Mesenchymal stem cell (in vitro differentiated cells and primary cell): ENCODE data around the gene SH2B3. TPM values are rescaled to one million over a fixed set of nuclear protein-coding genes. Genes with fewer than 3 reads are reported as not detected.

Source experiments
- DNase-seq: peaks from one replicate; pipeline ENCODE4 v3.0.0-alpha.2; 2013
- H2AFZ ChIP-seq: one replicate; pipeline ENCODE4 v1.6.1; 2013; ENCODE audit warnings: low read depth, mild to moderate bottlenecking, control low read depth, inconsistent platforms, low read length, moderate library complexity
- H2AK5ac ChIP-seq: 2 replicates; pipeline ENCODE4 v1.6.1; 2013; ENCODE audit warnings: low read length, moderate library complexity, mild to moderate bottlenecking, inconsistent platforms; ENCODE audit not compliant: severe bottlenecking
- H2BK120ac ChIP-seq: one replicate; pipeline ENCODE4 v1.6.1; 2013; ENCODE audit warnings: low read depth, mild to moderate bottlenecking, inconsistent platforms, low read length, moderate library complexity
- H2BK12ac ChIP-seq, 2 experiments: one replicate each; pipeline ENCODE4 v1.6.1; 2013; ENCODE audit warnings: inconsistent platforms in 2 of 2, low read length in 2 of 2, mild to moderate bottlenecking in 2 of 2, moderate library complexity in 2 of 2, control low read depth in 1 of 2
- H2BK15ac ChIP-seq: one replicate; pipeline ENCODE4 v1.6.1; 2013; ENCODE audit warnings: mild to moderate bottlenecking, low read depth, inconsistent platforms; ENCODE audit not compliant: poor library complexity, severe bottlenecking
- H2BK5ac ChIP-seq: 2 replicates; pipeline ENCODE4 v1.6.1; 2013; ENCODE audit warnings: low read depth, mild to moderate bottlenecking, low read length, control low read depth, inconsistent platforms; ENCODE audit not compliant: poor library complexity, severe bottlenecking
- H3K14ac ChIP-seq, 2 experiments: one replicate each; pipeline ENCODE4 v1.6.1; 2013; ENCODE audit warnings: inconsistent platforms in 2 of 2, low read length in 2 of 2, control low read depth in 1 of 2, mild to moderate bottlenecking in 1 of 2, moderate library complexity in 1 of 2
- H3K18ac ChIP-seq, 2 experiments: one replicate each; pipeline ENCODE4 v1.6.1; 2013; ENCODE audit warnings: inconsistent platforms in 2 of 2, low read length in 2 of 2, control low read depth in 1 of 2, low read depth in 1 of 2, mild to moderate bottlenecking in 1 of 2
- H3K23ac ChIP-seq, 2 experiments: one replicate each; pipeline ENCODE4 v1.6.1; 2013; ENCODE audit warnings: inconsistent platforms in 2 of 2, low read length in 2 of 2, mild to moderate bottlenecking in 2 of 2, moderate library complexity in 2 of 2, control low read depth in 1 of 2
- H3K27ac ChIP-seq: 2 replicates; pipeline ENCODE4 v1.5.1; 2013; ENCODE audit warnings: mild to moderate bottlenecking, moderate library complexity, low read length, control low read depth, inconsistent platforms; ENCODE audit not compliant: poor library complexity, severe bottlenecking
- H3K27me3 ChIP-seq, 2 experiments: 2 replicates each; pipeline versions ENCODE4 v1.6.1 to v1.7.0; 2013; ENCODE audit warnings: low read length in 2 of 2, mild to moderate bottlenecking in 2 of 2, moderate library complexity in 2 of 2, control low read depth in 1 of 2, inconsistent platforms in 1 of 2; ENCODE audit not compliant: control insufficient read depth in 1 of 2, insufficient read depth in 1 of 2
- H3K36me3 ChIP-seq, 2 experiments: 2 replicates each; pipeline versions ENCODE4 v1.6.1 to v1.7.0; 2013; ENCODE audit warnings: low read length in 2 of 2, control low read depth in 1 of 2, inconsistent platforms in 1 of 2, low read depth in 1 of 2, mild to moderate bottlenecking in 1 of 2; ENCODE audit not compliant: insufficient read depth in 2 of 2, control insufficient read depth in 1 of 2
- H3K4ac ChIP-seq, 2 experiments: one replicate each; pipeline ENCODE4 v1.6.1; 2013; ENCODE audit warnings: inconsistent platforms in 2 of 2, low read length in 2 of 2, mild to moderate bottlenecking in 2 of 2, moderate library complexity in 2 of 2, control low read depth in 1 of 2, low read depth in 1 of 2
- H3K4me1 ChIP-seq: 2 replicates; pipeline ENCODE4 v1.6.1; 2013; ENCODE audit warnings: low read depth, low read length, control low read depth; ENCODE audit not compliant: control insufficient read depth, insufficient read depth
- H3K4me2 ChIP-seq: 2 replicates; pipeline ENCODE4 v1.6.1; 2013; ENCODE audit warnings: low read length, mild to moderate bottlenecking, inconsistent platforms; ENCODE audit not compliant: poor library complexity, severe bottlenecking
- H3K4me3 ChIP-seq, 2 experiments: 2 replicates each; pipeline versions ENCODE4 v1.5.1 to v1.7.0; 2013; ENCODE audit warnings: low read length in 2 of 2, mild to moderate bottlenecking in 2 of 2, control low read depth in 1 of 2, low read depth in 1 of 2; ENCODE audit not compliant: insufficient read depth in 1 of 2
- H3K79me1 ChIP-seq: replicated peaks from 2 replicates; pipeline ENCODE4 v1.6.1; 2013; ENCODE audit warnings: mild to moderate bottlenecking, control low read depth, low read length, inconsistent platforms; ENCODE audit not compliant: poor library complexity, severe bottlenecking
- H3K9ac ChIP-seq: 2 replicates; pipeline ENCODE4 v1.7.0; 2013; ENCODE audit warnings: mild to moderate bottlenecking, low read length, moderate library complexity
- H3K9me3 ChIP-seq: 2 replicates; pipeline ENCODE4 v1.7.0; 2013; ENCODE audit warnings: mild to moderate bottlenecking, low read length; ENCODE audit not compliant: control insufficient read depth
- H4K8ac ChIP-seq: one replicate; pipeline ENCODE4 v1.6.1; 2013; ENCODE audit warnings: inconsistent platforms, mild to moderate bottlenecking, low read length, moderate library complexity
- H4K91ac ChIP-seq: one replicate; pipeline ENCODE4 v1.6.1; 2013; ENCODE audit warnings: mild to moderate bottlenecking, low read length, inconsistent platforms
- WGBS: methylation state at CpG from one replicate; pipeline ENCODE4 v1.1.7; 2013; ENCODE audit warnings: mixed read lengths; 5-methylcytosine and 5-hydroxymethylcytosine counted together
- polyA plus RNA-seq, 2 experiments: library from polyadenylated mRNA; stranded (reverse); fragments of 200-250 nt; gene quantifications; one replicate each; pipeline ENCODE4 v1.2.3, GENCODE V29; 2013

Gene SH2B3
- polyA plus RNA-seq (2013, experiment 1 of 2): 50.8 TPM
- polyA plus RNA-seq (2013, experiment 2 of 2): 50.3 TPM

GRCh38 chr12:111405859-111406473, at the start of gene SH2B3:
TSS of gene SH2B3 (plus strand) at chr12:111405923. CDS start at chr12:111418146, 12,223 bp downstream.
- H4K91ac ChIP-seq: peak within 1 kb of the TSS; percentile 95
- H3K9ac ChIP-seq: peak within 1 kb of the TSS; percentile 93
- peak within 1 kb of the TSS; percentile 96 for H4K8ac ChIP-seq
- H3K36me3 ChIP-seq: peaks cover 0 to 4% of the 10 kb centered on the region in 2 experiments
- peak within 1 kb of the TSS; percentile 87 for H2BK15ac ChIP-seq
- peak within 1 kb of the TSS in 1 of 2 experiments; percentile 99 for H3K14ac ChIP-seq
- H3K27ac ChIP-seq: peak within 1 kb of the TSS; percentile 94
- H3K79me1 ChIP-seq: peaks cover 3% of the 10 kb centered on the region
- peak within 1 kb of the TSS; percentile 91 to 98 for H3K23ac ChIP-seq
- H2AK5ac ChIP-seq: peak within 1 kb of the TSS; percentile 65
- no peaks in the 10 kb centered on the region for H3K9me3 ChIP-seq
- H3K4me2 ChIP-seq: peak within 1 kb of the TSS; percentile 74
- peaks cover 45% of the 10 kb centered on the region for H3K4me1 ChIP-seq
- peak within 1 kb of the TSS; percentile 87 to 97 for H3K4ac ChIP-seq
- WGBS: under 1% methylated on average over 25 of the region's 80 CpGs
- peak within 1 kb of the TSS; percentile 92 to 98 for H3K4me3 ChIP-seq
- H3K27me3 ChIP-seq: no peaks in the 10 kb centered on the region
- H2BK12ac ChIP-seq: peak within 1 kb of the TSS; percentile 55 to 93
- peak within 1 kb of the TSS; percentile 70 for H2BK5ac ChIP-seq
- peak within 1 kb of the TSS; percentile 58 for H2AFZ ChIP-seq
- H3K18ac ChIP-seq: peak within 1 kb of the TSS; percentile 96 to 100
- no peak for DNase-seq
- peak within 1 kb of the TSS; percentile 97 for H2BK120ac ChIP-seq

GRCh38 chr12:111359231-111359913, 46.4 kb upstream of the SH2B3 start:
- peaks cover 0 to 16% of the 10 kb centered on the region in 2 experiments for H3K27me3 ChIP-seq
- H3K4me1 ChIP-seq: peaks cover 26% of the 10 kb centered on the region
- H2BK120ac ChIP-seq: no peak overlapping the region
- H3K79me1 ChIP-seq: peaks cover 9% of the 10 kb centered on the region
- no peak overlapping the region for H2AFZ ChIP-seq
- WGBS: 90% methylated on average over 11 of the region's 11 CpGs
- no peak overlapping the region for H2BK15ac ChIP-seq
- no peaks in the 10 kb centered on the region for H3K9me3 ChIP-seq
- H2BK12ac ChIP-seq: no peak overlapping the region
- no peak overlapping the region for H2AK5ac ChIP-seq
- H3K18ac ChIP-seq: no peak overlapping the region
- H3K9ac ChIP-seq: no peak overlapping the region
- no peak overlapping the region for H3K4me2 ChIP-seq
- H4K8ac ChIP-seq: no peak overlapping the region
- no peak overlapping the region for H3K23ac ChIP-seq
- no peak overlapping the region for H2BK5ac ChIP-seq
- no peak overlapping the region for H4K91ac ChIP-seq
- no peak overlapping the region for H3K27ac ChIP-seq
- H3K36me3 ChIP-seq: peaks cover 9 to 34% of the 10 kb centered on the region in 2 experiments
- no peak overlapping the region for H3K4me3 ChIP-seq
- no peak overlapping the region for H3K14ac ChIP-seq
- DNase-seq: peak; percentile 5
- no peak overlapping the region for H3K4ac ChIP-seq

- Histone ChIP-seq H3K27ac (no peak overlapping the region), H2BK5ac (no peak overlapping the region), H3K4ac (no peak overlapping the region), H3K36me3 (peaks cover 11 to 39% of the 10 kb centered on the region in 2 experiments), H2BK15ac (no peak overlapping the region), H3K14ac (no peak overlapping the region), H3K18ac (no peak overlapping the region), H3K9ac (no peak overlapping the region), H4K8ac (no peak overlapping the region), H2BK12ac (no peak overlapping the region), H3K4me3 (no peak overlapping the region), H3K9me3 (no peaks in the 10 kb centered on the region), H2AFZ (no peak overlapping the region), H3K27me3 (peaks cover 0 to 16% of the 10 kb centered on the region in 2 experiments), H3K23ac (no peak overlapping the region), H4K91ac (no peak overlapping the region), H2AK5ac (no peak overlapping the region), H3K79me1 (peaks cover 11% of the 10 kb centered on the region), H3K4me1 (peaks cover 26% of the 10 kb centered on the region), H2BK120ac (no peak overlapping the region), H3K4me2 (no peak overlapping the region)
- no peak for DNase-seq
- WGBS: 86% methylated on average over 5 of the region's 5 CpGs
These were observed 45.8 kb upstream of the SH2B3 start for GRCh38 chr12:111359914-111360276.

DNA sequence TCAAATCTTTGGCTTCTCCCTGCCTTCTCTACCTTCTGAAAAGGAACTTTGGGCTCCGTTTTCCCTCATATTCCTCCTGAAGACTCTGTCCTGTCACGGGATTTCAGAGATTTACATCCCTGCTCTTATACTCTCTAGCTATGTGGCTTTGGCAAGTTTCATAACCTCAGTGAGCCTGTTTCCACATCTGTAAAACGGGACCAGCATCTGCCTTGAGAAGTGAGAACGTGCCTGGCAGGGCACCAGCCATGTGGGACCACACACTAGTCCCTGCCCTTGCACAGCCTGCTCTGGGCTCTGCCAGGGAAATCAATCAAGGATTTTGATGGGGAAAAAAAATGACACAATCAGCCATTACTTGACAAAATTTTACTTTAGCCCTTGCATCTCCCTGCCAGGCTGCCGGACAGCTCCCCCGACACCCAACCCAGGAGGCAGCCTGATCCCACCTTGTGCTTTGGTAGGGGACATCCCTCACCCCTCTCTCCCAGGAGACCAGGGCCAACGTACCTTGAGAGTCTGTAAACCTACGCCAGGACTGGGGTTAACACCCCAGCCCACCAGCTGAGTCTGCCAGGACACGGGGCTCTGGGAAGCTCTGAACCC, 45.3 kb upstream of the SH2B3 start:
- Histone ChIP-seq H3K18ac (no peak overlapping the region), H3K4me2 (no peak overlapping the region), H3K14ac (no peak overlapping the region), H2BK15ac (no peak overlapping the region), H3K36me3 (peaks cover 17 to 43% of the 10 kb centered on the region in 2 experiments), H3K9me3 (no peaks in the 10 kb centered on the region), H3K79me1 (peaks cover 15% of the 10 kb centered on the region), H2AFZ (no peak overlapping the region), H2AK5ac (peak overlapping the region; percentile 39), H3K4ac (no peak overlapping the region), H3K4me1 (peaks cover 28% of the 10 kb centered on the region), H2BK120ac (no peak overlapping the region), H3K27me3 (peaks cover 0 to 16% of the 10 kb centered on the region in 2 experiments), H3K9ac (no peak overlapping the region), H4K8ac (no peak overlapping the region), H2BK5ac (no peak overlapping the region), H3K23ac (no peak overlapping the region), H4K91ac (no peak overlapping the region), H3K4me3 (no peak overlapping the region), H2BK12ac (no peak overlapping the region), H3K27ac (no peak overlapping the region)
- no peak for DNase-seq
- WGBS: 91% methylated on average over 9 of the region's 9 CpGs
